ENCODE results near the gene SMG6.
"Not testable (repeated sequence)": the region's sequence is repeated elsewhere in the genome, so short reads cannot be mapped to it uniquely, and the experiment has no call there.

- not testable (repeated sequence) for TF ChIP-seq CTCF (IDR thresholded peaks at IDR 0.05); ZFX (IDR thresholded peaks at IDR 0.05; ENCODE audit: borderline replicate concordance)
These were observed 13.3 kb upstream of the SMG6 start for GRCh38 chr17:2316916-2317205.

Measured in 22Rv1 (cell line).